Prostate gland (tissue), 2 donors: ENCODE measurements around the gene TECPR2.

Experiments used
- CTCF ChIP-seq, 4 experiments: fragments of 200-600 bp in 2 of 4; fragments of 450-650 bp in 2 of 4; sonication (generic) in 2 of 4; IDR thresholded peaks; 1 replicate in 3 of 4; 2 replicates in 1 of 4; pipeline ENCODE4 v1.5.1; 2016 to 2019; ENCODE audit warnings: antibody characterized with exemption in 4 of 4, mild to moderate bottlenecking in 2 of 4, moderate library complexity in 2 of 4
- POLR2A ChIP-seq: fragments of 450-650 bp; IDR thresholded peaks from one replicate; pipeline ENCODE4 v1.6.1; 2016; ENCODE audit warnings: antibody characterized with exemption, mild to moderate bottlenecking

- TF ChIP-seq CTCF (IDR thresholded peaks at IDR 0.05) (no peak), POLR2A (no peak)
Measured at GRCh38 chr14:102370305-102370809, 7.6 kb downstream of the TECPR2 start.
